GM21381 (cell line): ENCODE measurements around the gene PCED1B.
"Not testable (repeated sequence)": the region's sequence is repeated elsewhere in the genome, so short reads cannot be mapped to it uniquely, and the experiment has no call there.

Experiments
- ATAC-seq: cut with Tn5 transposase; IDR thresholded peaks from one replicate; pipeline ENCODE4 v1.9.1; 2021; ENCODE audit warnings: mild to moderate bottlenecking, moderate library complexity; ENCODE audit not compliant: unreplicated experiment

The PCED1B gene

GRCh38 chr12:47117305-47117704, 37.9 kb downstream of the PCED1B start:
- ATAC-seq: not testable (repeated sequence)

- ATAC-seq: no peak
Observed at GRCh38 chr12:47120736-47121135, 41.3 kb downstream of the PCED1B start.

- no peak for ATAC-seq
Observed at GRCh38 chr12:47121146-47121545, 41.7 kb downstream of the PCED1B start.

- no peak for ATAC-seq
Observed at GRCh38 chr12:47122602-47123001, 43.2 kb downstream of the PCED1B start.

GRCh38 chr12:47123730-47124129, 44.3 kb downstream of the PCED1B start:
- ATAC-seq: no peak

GRCh38 chr12:47124451-47124850, 45.0 kb downstream of the PCED1B start:
- ATAC-seq: no peak

- no peak for ATAC-seq
Observed at GRCh38 chr12:47126246-47126645, 46.8 kb downstream of the PCED1B start.

GRCh38 chr12:47131011-47131410, 51.6 kb downstream of the PCED1B start:
- ATAC-seq: no peak

- no peak for ATAC-seq
Observed at GRCh38 chr12:47134005-47134404, 54.6 kb downstream of the PCED1B start.

GRCh38 chr12:47135578-47135977, 56.2 kb downstream of the PCED1B start:
- no peak for ATAC-seq

- no peak for ATAC-seq
Observed at GRCh38 chr12:47139000-47139681, 59.7 kb downstream of the PCED1B start.

- no peak for ATAC-seq
Observed at GRCh38 chr12:47141459-47141858, 62.0 kb downstream of the PCED1B start.

GRCh38 chr12:47144769-47145168, 65.3 kb downstream of the PCED1B start:
- ATAC-seq: no peak

- ATAC-seq: no peak
Observed at GRCh38 chr12:47145188-47145587, 65.8 kb downstream of the PCED1B start.

GRCh38 chr12:47147739-47148138, 68.3 kb downstream of the PCED1B start:
- no peak for ATAC-seq

- no peak for ATAC-seq
Observed at GRCh38 chr12:47149146-47149545, 69.7 kb downstream of the PCED1B start.

GRCh38 chr12:47152095-47152494, 72.7 kb downstream of the PCED1B start:
- no peak for ATAC-seq

- no peak for ATAC-seq
Observed at GRCh38 chr12:47155457-47156166, 76.2 kb downstream of the PCED1B start.

GRCh38 chr12:47156167-47156736, 76.8 kb downstream of the PCED1B start:
- no peak for ATAC-seq

GRCh38 chr12:47158792-47159191, 79.4 kb downstream of the PCED1B start:
- no peak for ATAC-seq

GRCh38 chr12:47159348-47159747, 79.9 kb downstream of the PCED1B start:
- no peak for ATAC-seq
